HG02973 (cell line): ENCODE data around the gene NEGR1.

Experiments
- ATAC-seq: cut with Tn5 transposase; IDR thresholded peaks from one replicate; pipeline ENCODE4 v1.9.1; 2021; ENCODE audit warnings: moderate library complexity; ENCODE audit not compliant: unreplicated experiment

Gene NEGR1

DNA sequence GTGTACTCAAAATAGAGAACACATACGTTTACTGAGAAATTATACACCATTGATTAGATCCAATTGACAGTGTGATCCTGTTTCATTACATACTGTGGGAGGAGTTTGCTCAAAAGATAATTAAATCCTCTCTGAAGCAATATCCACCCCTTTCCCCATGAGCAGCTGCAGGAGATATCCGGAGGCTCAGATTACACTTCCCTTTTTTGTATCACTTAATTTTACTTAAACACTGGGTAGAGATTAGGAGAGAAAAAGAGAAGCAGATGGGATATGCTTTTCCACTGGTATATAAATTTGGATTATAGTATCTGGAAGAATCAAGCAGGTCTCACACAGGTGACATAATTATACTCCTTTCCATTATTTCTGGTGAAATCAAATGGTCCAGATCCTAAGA is 868.2 kb downstream of the NEGR1 start:
- ATAC-seq = no peak

- ATAC-seq = no peak
Measured at GRCh38 chr1:71413441-71414175, 868.7 kb downstream of the NEGR1 start.

DNA sequence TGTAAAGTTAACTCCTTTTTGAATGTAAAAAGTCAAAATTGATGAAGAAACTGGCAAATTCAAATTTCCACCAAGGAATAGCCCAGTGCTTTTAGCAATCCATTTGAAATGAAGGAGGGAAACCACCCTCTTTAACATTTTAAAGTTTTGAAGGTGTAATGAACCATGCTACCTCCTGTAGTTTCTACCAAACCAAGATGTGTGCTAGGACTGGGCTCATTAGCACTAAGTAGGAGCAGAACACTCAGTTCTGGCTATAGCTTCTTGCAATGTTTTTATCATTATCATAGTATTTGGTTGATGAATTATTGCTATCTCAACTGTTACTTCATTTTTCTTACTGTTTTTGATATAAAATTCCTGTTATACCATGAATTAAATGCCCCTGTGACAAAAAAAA is 882.3 kb downstream of the NEGR1 start:
- no peak for ATAC-seq

- no peak for ATAC-seq
Measured at GRCh38 chr1:71399594-71399993, 882.7 kb downstream of the NEGR1 start.

GRCh38 chr1:71393301-71393700 is 889.0 kb downstream of the NEGR1 start:
- no peak for ATAC-seq

DNA sequence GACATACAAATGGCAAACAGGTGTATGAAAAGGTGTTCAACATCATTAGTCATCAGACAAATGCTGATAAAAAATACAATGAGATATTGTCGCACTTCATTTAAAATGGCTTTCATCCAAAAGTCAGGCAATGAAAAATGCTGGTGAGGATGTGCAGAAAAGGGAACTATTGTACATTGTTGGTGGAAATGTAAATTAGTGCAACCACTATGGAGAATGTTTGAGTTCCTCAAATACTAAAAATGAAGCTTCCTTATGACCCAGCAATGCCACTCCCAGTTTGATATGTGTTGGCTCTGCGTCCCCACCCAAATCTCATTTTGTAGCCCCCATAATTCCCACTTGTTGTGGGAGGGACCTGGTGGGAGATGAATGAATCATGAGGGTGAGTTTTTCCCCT is 891.8 kb downstream of the NEGR1 start:
- ATAC-seq = no peak

DNA sequence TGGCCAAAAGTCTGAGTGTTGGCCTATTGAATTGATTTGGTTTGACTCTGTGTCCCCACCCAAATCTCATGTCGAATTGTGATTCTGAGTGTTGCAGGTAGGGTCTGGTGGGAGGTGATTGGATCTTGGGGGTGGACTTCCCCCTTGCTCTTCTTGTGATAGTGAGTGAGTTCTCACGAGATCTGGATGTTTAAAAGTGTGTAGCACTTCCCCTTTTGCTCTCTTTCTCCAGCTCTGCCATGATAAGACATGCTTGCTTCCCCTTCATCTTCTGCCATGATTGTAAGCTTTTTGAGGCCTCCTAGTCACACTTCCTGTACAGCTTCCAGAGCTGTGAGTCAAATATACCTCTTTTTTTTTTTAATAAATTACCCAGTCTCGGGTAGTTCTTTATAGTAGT is 904.5 kb downstream of the NEGR1 start:
- ATAC-seq = no peak

DNA sequence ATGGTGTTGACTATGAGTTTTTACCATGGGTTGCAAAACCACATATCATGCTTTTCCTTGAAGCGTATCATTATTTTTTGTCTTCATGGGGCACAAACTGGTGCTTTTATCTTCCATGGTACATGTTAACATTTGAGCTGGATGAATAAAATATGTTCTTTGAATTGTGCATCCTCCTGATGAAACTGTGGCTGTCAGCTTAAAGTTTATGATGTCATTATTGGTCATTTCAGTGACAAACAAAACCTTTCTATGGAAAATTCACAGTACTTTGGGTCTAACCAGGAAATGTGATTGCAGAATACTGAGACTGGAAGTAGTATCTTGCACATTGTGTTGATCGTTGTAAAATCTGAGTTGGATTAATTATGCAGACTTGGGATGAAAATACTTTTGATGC is 909.8 kb downstream of the NEGR1 start:
- ATAC-seq = no peak

DNA sequence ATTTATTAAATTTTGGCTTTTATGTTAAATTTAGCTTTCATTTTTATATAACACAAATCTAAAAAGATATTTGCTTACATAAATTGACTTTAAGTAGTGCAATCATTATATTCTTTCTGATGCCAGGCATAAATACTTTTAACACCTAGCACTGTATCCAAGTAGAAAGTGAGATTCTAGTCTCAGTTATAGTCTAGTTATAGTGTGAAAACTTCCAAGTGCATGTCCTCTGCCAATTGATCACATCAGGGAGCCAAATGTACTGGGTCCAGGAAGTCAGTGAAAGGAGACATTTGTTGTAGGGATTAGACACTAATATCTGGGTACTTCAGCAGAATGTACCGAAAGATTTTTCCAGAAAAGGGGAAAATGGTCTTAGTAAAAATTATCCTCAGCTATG is 910.8 kb downstream of the NEGR1 start:
- ATAC-seq = no peak

DNA sequence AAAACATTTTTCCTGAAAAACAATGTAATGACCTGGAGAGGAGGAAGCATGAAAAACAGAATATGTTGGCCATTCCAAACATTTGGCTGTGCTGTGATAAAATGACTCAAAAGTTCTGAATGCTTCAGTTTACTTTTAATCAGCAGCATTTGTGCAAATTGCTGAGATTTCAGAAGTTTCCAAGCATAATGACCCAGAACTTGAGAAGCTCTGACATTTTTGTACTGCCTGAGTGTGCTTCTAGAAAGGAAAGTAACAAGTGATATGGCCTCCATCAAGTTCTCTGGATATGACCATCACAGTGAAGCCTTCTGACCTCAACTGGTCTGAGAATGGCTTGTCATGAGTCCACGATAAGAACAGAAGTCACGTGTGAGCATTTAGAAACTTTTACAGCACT is 918.1 kb downstream of the NEGR1 start:
- no peak for ATAC-seq

- ATAC-seq = no peak
Measured at GRCh38 chr1:71362691-71363090, 919.6 kb downstream of the NEGR1 start.

DNA sequence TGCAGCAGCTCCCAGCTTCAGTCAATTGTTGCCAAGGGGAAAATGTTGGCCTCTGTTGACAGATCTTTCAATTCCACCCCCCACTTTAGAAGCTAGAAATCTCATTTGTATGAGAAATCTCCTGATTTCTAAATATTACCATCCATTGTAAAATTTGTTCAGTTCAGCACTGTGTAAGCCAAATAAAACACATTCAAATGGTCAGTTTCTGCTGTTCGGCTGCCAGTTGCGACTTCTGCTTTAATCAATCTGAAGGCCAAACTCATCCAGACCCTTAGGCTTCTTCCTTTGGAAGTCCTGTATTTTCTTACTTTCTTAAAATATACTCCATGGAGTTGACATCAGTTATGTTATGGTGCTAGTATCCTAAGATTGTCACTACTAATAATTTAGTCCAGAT is 920.3 kb downstream of the NEGR1 start:
- no peak for ATAC-seq

- no peak for ATAC-seq
Measured at GRCh38 chr1:71357708-71358107, 924.6 kb downstream of the NEGR1 start.

DNA sequence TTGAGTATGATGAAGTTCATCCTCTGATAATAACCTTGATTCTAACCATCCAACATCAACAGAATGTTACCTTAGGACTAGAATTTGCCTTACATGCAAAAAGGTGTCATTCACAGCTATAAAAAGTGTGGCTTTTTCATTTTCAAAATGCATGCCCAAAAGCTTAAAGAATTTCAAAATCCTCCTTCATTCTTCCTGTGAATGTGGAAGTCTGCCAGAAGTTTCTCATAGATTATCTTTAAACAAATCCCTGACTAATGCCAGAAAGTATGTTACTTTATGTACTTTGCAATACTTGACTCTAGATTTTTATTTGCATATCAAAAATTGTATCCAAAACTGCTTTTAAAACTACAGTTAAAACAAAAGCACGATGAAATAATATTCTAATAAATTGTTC is 930.9 kb downstream of the NEGR1 start:
- ATAC-seq = no peak

- ATAC-seq = no peak
Measured at GRCh38 chr1:71350805-71351204, 931.5 kb downstream of the NEGR1 start.

GRCh38 chr1:71350330-71350729 is 932.0 kb downstream of the NEGR1 start:
- ATAC-seq = no peak
